Neural progenitor cell (in vitro differentiated cells): ENCODE results near the gene GUCY2C. TPM values are rescaled to one million over a fixed set of nuclear protein-coding genes. Genes with fewer than 3 reads are reported as not detected.

Experiments used
- DNase-seq: peaks from one replicate; pipeline ENCODE4 v3.0.0-alpha.2; 2016; ENCODE audit warnings: low spot score
- H2AFZ ChIP-seq: fragments of 200-600 bp; sonication (generic); replicated peaks from 2 replicates; pipeline ENCODE4 v1.6.1; 2016; ENCODE audit warnings: antibody characterized with exemption
- H3F3A ChIP-seq: fragments of 200-600 bp; sonication (generic); 2 replicates; pipeline ENCODE4 v1.6.1; 2016; ENCODE audit warnings: antibody characterized with exemption, low read depth
- H3K27ac ChIP-seq: fragments of 200-600 bp; sonication (generic); 2 replicates; pipeline ENCODE4 v1.5.1; 2016; ENCODE audit warnings: mild to moderate bottlenecking
- H3K27me3 ChIP-seq: fragments of 200-600 bp; sonication (generic); 2 replicates; pipeline ENCODE4 v1.6.1; 2016; ENCODE audit warnings: mild to moderate bottlenecking, moderate library complexity
- H3K36me3 ChIP-seq: fragments of 200-600 bp; sonication (generic); 2 replicates; pipeline ENCODE4 v1.5.1; 2016
- H3K4me1 ChIP-seq: fragments of 200-600 bp; sonication (generic); 2 replicates; pipeline ENCODE4 v1.6.1; 2016; ENCODE audit warnings: mixed run types
- H3K4me2 ChIP-seq: fragments of 200-600 bp; sonication (generic); 2 replicates; pipeline ENCODE4 v1.6.1; 2016
- H3K4me3 ChIP-seq: fragments of 200-600 bp; sonication (generic); 2 replicates; pipeline ENCODE4 v1.5.1; 2016
- H3K79me2 ChIP-seq: fragments of 200-600 bp; sonication (generic); 2 replicates; pipeline ENCODE4 v1.6.1; 2016; ENCODE audit warnings: low read depth
- H3K9ac ChIP-seq: fragments of 200-600 bp; sonication (generic); 2 replicates; pipeline ENCODE4 v1.6.1; 2016
- H3K9me3 ChIP-seq: fragments of 200-600 bp; sonication (generic); 2 replicates; pipeline ENCODE4 v1.5.1; 2016; ENCODE audit warnings: low read depth
- H4K20me1 ChIP-seq: fragments of 200-600 bp; sonication (generic); 2 replicates; pipeline ENCODE4 v1.6.1; 2016; ENCODE audit warnings: low read depth
- H3K27ac Mint-ChIP-seq: 3 replicates; pipeline ENCODE4 v1.8.0; 2021; ENCODE audit warnings: mixed read lengths
- H3K27me3 Mint-ChIP-seq: 2 replicates; pipeline ENCODE4 v1.8.0; 2022; ENCODE audit warnings: low read depth, mild to moderate bottlenecking, inconsistent platforms, moderate library complexity, mixed read lengths; ENCODE audit not compliant: insufficient read depth
- H3K36me3 Mint-ChIP-seq: 3 replicates; pipeline ENCODE4 v1.8.0; 2021; ENCODE audit warnings: mixed read lengths
- H3K4me1 Mint-ChIP-seq: 3 replicates; pipeline ENCODE4 v1.8.0; 2021; ENCODE audit warnings: mixed read lengths
- H3K4me3 Mint-ChIP-seq: 3 replicates; pipeline ENCODE4 v1.8.0; 2021; ENCODE audit warnings: mild to moderate bottlenecking, moderate library complexity, mixed read lengths
- H3K9me3 Mint-ChIP-seq: 3 replicates; pipeline ENCODE4 v1.8.0; 2020; ENCODE audit warnings: mixed read lengths
- CTCF ChIP-seq: fragments of 200-600 bp; sonication (generic); IDR thresholded peaks from 2 replicates; pipeline ENCODE4 v1.5.1; 2017; ENCODE audit warnings: antibody characterized with exemption, mild to moderate bottlenecking
- EZH2 ChIP-seq: fragments of 200-600 bp; sonication (generic); IDR thresholded peaks from 2 replicates; pipeline ENCODE4 v1.6.1; 2017; ENCODE audit warnings: antibody characterized with exemption, mild to moderate bottlenecking, moderate library complexity
- EZH2phosphoT487 ChIP-seq: fragments of 200-600 bp; sonication (generic); IDR thresholded peaks from 2 replicates; pipeline ENCODE4 v1.6.1; 2017; ENCODE audit warnings: antibody characterized with exemption
- total RNA-seq: library from RNA; depleted of rRNA; stranded (reverse); fragments of >200 nt; gene quantifications from 2 replicates; pipeline ENCODE4 v1.2.3, GENCODE V29; 2015; ENCODE audit warnings: low replicate concordance

Gene GUCY2C
- total RNA-seq, 1 donor from 2014 or later = not detected

GRCh38 chr12:14635776-14636175 is 60.6 kb downstream of the GUCY2C start:
- Histone ChIP-seq H4K20me1 (no peaks in the 10 kb centered on the region), H2AFZ (no peak overlapping the region)

DNA sequence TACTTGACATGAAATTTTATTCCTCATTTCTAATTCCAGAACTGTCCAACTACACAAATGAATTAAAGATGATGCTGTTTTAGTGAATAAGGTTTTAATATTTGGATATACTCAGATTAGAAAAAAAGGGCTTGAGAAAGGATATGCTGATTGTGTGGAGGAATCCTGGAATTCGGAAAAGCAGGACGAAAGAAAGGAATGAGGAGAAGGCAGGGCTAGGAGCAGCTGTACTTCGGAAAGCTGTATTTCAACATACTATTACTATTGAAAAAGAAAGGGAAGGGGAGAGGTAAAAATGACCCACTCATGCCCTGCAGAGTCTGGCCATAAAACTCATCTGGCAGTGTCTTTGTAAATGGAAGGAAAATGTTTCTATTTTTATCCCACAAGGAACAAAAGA is 65.6 kb downstream of the GUCY2C start:
- H3K36me3 ChIP-seq = no peaks in the 10 kb centered on the region
- no peaks in the 10 kb centered on the region for H3K79me2 ChIP-seq
- H3F3A ChIP-seq = no peaks in the 10 kb centered on the region
- no peaks in the 10 kb centered on the region for H4K20me1 ChIP-seq
- H3K4me1 ChIP-seq = peaks cover 3% of the 10 kb centered on the region
- no peaks in the 10 kb centered on the region for H3K27me3 ChIP-seq
- H3K9me3 Mint-ChIP-seq = peaks cover 6% of the 10 kb centered on the region
- DNase-seq = no peak
- H3K9ac ChIP-seq = no peak overlapping the region
- no peaks in the 10 kb centered on the region for H3K27me3 Mint-ChIP-seq
- TF ChIP-seq EZH2 (no peak), EZH2phosphoT487 (no peak), CTCF (no peak)
- no peaks in the 10 kb centered on the region for H3K4me1 Mint-ChIP-seq
- H3K4me2 ChIP-seq = no peak overlapping the region
- H3K27ac Mint-ChIP-seq = no peak overlapping the region
- H3K4me3 ChIP-seq = no peak overlapping the region
- peaks cover 2% of the 10 kb centered on the region for H3K9me3 ChIP-seq
- H3K4me3 Mint-ChIP-seq = no peak overlapping the region
- peak overlapping the region; percentile 5 for H2AFZ ChIP-seq
- no peaks in the 10 kb centered on the region for H3K36me3 Mint-ChIP-seq
- no peak overlapping the region for H3K27ac ChIP-seq

More at GRCh38 chr12:14635776-14636175, 60.6 kb downstream of the GUCY2C start:
- no peak overlapping the region for H3K4me3 ChIP-seq
- TF ChIP-seq EZH2phosphoT487 = no peak
- no peak for TF ChIP-seq CTCF
- no peak for TF ChIP-seq EZH2
- no peaks in the 10 kb centered on the region for H3K36me3 ChIP-seq
- H3K4me2 ChIP-seq = no peak overlapping the region
- no peaks in the 10 kb centered on the region for H3F3A ChIP-seq
- no peaks in the 10 kb centered on the region for H3K4me1 Mint-ChIP-seq
- DNase-seq = no peak
- H3K4me3 Mint-ChIP-seq = no peak overlapping the region
- no peaks in the 10 kb centered on the region for H3K79me2 ChIP-seq
- no peak overlapping the region for H3K9ac ChIP-seq
- H3K9me3 ChIP-seq = peaks cover 8% of the 10 kb centered on the region
- no peaks in the 10 kb centered on the region for H3K4me1 ChIP-seq
- H3K27me3 Mint-ChIP-seq = peaks cover 2% of the 10 kb centered on the region
- peaks cover 25% of the 10 kb centered on the region for H3K9me3 Mint-ChIP-seq
- no peak overlapping the region for H3K27ac Mint-ChIP-seq
- H3K36me3 Mint-ChIP-seq = no peaks in the 10 kb centered on the region
- no peaks in the 10 kb centered on the region for H3K27me3 ChIP-seq
- H3K27ac ChIP-seq = no peak overlapping the region

DNA sequence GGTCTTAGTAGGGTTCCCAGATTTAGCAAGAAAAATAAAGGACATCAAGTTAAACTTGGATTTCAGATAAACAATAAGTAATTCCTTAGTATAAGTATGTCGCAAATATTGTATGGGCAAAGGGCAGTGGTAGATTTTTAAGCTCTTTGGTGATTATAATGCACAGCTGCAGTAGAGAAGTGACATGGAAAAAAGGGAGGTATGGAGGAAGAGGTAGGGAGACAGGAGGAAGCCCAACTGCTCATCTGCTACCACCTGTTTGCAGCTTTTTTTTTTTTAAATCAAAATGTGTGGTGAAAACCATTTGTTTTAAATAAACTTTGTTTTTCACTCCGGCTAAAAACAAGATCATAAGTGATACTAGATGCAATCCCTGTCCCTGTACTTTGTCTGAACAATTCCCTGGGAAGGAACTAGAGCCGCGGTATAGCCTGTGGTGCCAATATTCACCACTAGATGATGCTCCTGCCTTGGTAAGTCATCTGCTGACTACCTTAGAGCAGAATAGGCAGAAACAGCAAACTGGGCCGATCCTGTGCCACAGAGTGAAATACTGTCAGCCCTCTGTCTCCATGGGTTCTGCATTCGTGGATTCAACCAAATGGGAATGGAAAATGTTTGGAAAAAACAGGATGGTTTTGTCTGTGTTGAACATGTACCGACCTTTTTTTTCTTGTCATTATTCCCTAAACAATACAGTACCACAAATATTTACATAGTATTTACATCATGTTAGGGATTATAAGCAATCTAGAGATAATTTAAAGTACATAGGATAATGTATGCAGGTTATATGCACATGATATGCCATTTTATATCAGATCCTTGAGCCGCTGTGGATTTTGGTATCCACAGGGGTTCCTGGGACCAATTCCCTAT is 66.3 kb downstream of the GUCY2C start:
- Histone ChIP-seq H3K4me1 (peaks cover 3% of the 10 kb centered on the region), H3K4me3 (no peak overlapping the region), H3K9ac (no peak overlapping the region), H3F3A (no peaks in the 10 kb centered on the region), H2AFZ (peak overlapping the region; percentile 9), H3K79me2 (no peaks in the 10 kb centered on the region), H3K4me2 (no peak overlapping the region), H4K20me1 (no peaks in the 10 kb centered on the region), H3K27me3 (no peaks in the 10 kb centered on the region), H3K27ac (no peak overlapping the region), H3K9me3 (no peaks in the 10 kb centered on the region), H3K36me3 (no peaks in the 10 kb centered on the region)
- no peak overlapping the region for H3K4me3 Mint-ChIP-seq
- H3K27ac Mint-ChIP-seq = no peak overlapping the region
- peak; percentile 79 for DNase-seq
- peaks cover 6% of the 10 kb centered on the region for H3K9me3 Mint-ChIP-seq
- H3K27me3 Mint-ChIP-seq = no peaks in the 10 kb centered on the region
- H3K4me1 Mint-ChIP-seq = no peaks in the 10 kb centered on the region
- no peaks in the 10 kb centered on the region for H3K36me3 Mint-ChIP-seq
- peak; percentile 94 for TF ChIP-seq CTCF
- TF ChIP-seq EZH2phosphoT487 = no peak
